ENCODE results near the gene UBE2V1. TPM values are rescaled to one million over a fixed set of nuclear protein-coding genes. Genes with fewer than 3 reads are reported as not detected.
A peak's percentile ranks its signal among the peaks of the same experiment; 100 is the strongest.

UBE2V1 gene
- total and polyA plus RNA-seq, 2 of the 13 experiments (the other 11 are each of a cell fraction or from before 2014, with no cell fraction given), result 81.3 to 132 TPM

DNA sequence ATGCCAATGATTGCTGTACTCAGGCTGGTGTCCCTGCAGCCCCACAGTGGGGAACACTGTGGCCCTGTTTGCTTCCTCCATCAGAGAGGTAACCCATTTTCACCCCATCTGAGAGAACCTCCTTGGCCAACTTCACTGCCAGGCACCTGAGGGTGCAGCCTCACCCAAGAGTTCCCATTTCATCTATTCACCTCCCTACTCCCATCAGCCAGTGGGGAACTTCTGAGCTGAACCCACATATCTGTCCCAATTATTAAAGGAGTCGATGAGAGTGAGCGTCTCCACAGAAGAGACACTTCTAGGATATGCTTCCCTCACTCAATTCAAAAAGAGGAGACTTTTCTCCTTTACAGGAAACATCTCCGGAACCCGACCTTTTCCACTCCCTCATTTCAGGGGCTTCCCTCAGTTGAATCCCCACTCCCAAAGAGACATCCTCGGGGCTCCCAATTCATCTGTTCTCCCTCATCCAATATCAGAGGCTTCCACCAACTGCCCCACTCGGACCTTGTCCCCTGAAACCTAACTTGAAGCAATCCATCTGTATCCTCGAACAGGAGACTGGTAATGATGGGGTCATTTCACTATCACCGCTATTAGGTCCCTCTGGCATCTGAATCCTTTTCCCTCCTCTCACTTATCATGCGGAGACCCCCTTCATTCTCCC, 988 bp downstream of the UBE2V1 start (continued):
- TF ChIP-seq, protein P1, sequence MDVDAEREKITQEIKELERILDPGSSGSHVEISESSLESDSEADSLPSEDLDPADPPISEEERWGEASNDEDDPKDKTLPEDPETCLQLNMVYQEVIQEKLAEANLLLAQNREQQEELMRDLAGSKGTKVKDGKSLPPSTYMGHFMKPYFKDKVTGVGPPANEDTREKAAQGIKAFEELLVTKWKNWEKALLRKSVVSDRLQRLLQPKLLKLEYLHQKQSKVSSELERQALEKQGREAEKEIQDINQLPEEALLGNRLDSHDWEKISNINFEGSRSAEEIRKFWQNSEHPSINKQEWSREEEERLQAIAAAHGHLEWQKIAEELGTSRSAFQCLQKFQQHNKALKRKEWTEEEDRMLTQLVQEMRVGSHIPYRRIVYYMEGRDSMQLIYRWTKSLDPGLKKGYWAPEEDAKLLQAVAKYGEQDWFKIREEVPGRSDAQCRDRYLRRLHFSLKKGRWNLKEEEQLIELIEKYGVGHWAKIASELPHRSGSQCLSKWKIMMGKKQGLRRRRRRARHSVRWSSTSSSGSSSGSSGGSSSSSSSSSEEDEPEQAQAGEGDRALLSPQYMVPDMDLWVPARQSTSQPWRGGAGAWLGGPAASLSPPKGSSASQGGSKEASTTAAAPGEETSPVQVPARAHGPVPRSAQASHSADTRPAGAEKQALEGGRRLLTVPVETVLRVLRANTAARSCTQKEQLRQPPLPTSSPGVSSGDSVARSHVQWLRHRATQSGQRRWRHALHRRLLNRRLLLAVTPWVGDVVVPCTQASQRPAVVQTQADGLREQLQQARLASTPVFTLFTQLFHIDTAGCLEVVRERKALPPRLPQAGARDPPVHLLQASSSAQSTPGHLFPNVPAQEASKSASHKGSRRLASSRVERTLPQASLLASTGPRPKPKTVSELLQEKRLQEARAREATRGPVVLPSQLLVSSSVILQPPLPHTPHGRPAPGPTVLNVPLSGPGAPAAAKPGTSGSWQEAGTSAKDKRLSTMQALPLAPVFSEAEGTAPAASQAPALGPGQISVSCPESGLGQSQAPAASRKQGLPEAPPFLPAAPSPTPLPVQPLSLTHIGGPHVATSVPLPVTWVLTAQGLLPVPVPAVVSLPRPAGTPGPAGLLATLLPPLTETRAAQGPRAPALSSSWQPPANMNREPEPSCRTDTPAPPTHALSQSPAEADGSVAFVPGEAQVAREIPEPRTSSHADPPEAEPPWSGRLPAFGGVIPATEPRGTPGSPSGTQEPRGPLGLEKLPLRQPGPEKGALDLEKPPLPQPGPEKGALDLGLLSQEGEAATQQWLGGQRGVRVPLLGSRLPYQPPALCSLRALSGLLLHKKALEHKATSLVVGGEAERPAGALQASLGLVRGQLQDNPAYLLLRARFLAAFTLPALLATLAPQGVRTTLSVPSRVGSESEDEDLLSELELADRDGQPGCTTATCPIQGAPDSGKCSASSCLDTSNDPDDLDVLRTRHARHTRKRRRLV (CRISPR knock-in tag; IDR thresholded peaks at IDR 0.05), result peak; percentile 11
- TF ChIP-seq, protein P2, sequence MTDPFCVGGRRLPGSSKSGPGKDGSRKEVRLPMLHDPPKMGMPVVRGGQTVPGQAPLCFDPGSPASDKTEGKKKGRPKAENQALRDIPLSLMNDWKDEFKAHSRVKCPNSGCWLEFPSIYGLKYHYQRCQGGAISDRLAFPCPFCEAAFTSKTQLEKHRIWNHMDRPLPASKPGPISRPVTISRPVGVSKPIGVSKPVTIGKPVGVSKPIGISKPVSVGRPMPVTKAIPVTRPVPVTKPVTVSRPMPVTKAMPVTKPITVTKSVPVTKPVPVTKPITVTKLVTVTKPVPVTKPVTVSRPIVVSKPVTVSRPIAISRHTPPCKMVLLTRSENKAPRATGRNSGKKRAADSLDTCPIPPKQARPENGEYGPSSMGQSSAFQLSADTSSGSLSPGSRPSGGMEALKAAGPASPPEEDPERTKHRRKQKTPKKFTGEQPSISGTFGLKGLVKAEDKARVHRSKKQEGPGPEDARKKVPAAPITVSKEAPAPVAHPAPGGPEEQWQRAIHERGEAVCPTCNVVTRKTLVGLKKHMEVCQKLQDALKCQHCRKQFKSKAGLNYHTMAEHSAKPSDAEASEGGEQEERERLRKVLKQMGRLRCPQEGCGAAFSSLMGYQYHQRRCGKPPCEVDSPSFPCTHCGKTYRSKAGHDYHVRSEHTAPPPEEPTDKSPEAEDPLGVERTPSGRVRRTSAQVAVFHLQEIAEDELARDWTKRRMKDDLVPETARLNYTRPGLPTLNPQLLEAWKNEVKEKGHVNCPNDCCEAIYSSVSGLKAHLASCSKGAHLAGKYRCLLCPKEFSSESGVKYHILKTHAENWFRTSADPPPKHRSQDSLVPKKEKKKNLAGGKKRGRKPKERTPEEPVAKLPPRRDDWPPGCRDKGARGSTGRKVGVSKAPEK (CRISPR knock-in tag; IDR thresholded peaks at IDR 0.05; ENCODE audit: borderline replicate concordance), result 0 out of 2 replicates have a peak, but pooled peaks have one; percentile 64
- TF ChIP-seq, protein P3, sequence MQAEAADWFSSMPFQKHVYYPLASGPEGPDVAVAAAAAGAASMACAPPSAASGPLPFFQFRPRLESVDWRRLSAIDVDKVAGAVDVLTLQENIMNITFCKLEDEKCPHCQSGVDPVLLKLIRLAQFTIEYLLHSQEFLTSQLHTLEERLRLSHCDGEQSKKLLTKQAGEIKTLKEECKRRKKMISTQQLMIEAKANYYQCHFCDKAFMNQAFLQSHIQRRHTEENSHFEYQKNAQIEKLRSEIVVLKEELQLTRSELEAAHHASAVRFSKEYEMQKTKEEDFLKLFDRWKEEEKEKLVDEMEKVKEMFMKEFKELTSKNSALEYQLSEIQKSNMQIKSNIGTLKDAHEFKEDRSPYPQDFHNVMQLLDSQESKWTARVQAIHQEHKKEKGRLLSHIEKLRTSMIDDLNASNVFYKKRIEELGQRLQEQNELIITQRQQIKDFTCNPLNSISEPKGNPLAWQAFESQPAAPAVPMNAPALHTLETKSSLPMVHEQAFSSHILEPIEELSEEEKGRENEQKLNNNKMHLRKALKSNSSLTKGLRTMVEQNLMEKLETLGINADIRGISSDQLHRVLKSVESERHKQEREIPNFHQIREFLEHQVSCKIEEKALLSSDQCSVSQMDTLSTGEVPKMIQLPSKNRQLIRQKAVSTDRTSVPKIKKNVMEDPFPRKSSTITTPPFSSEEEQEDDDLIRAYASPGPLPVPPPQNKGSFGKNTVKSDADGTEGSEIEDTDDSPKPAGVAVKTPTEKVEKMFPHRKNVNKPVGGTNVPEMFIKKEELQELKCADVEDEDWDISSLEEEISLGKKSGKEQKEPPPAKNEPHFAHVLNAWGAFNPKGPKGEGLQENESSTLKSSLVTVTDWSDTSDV (CRISPR knock-in tag; IDR thresholded peaks at IDR 0.05), result no peak
- TF ChIP-seq, protein P4, sequence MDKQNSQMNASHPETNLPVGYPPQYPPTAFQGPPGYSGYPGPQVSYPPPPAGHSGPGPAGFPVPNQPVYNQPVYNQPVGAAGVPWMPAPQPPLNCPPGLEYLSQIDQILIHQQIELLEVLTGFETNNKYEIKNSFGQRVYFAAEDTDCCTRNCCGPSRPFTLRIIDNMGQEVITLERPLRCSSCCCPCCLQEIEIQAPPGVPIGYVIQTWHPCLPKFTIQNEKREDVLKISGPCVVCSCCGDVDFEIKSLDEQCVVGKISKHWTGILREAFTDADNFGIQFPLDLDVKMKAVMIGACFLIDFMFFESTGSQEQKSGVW (CRISPR knock-in tag; IDR thresholded peaks at IDR 0.05; ENCODE audit: borderline replicate concordance), result no peak
- TF ChIP-seq, protein P5, sequence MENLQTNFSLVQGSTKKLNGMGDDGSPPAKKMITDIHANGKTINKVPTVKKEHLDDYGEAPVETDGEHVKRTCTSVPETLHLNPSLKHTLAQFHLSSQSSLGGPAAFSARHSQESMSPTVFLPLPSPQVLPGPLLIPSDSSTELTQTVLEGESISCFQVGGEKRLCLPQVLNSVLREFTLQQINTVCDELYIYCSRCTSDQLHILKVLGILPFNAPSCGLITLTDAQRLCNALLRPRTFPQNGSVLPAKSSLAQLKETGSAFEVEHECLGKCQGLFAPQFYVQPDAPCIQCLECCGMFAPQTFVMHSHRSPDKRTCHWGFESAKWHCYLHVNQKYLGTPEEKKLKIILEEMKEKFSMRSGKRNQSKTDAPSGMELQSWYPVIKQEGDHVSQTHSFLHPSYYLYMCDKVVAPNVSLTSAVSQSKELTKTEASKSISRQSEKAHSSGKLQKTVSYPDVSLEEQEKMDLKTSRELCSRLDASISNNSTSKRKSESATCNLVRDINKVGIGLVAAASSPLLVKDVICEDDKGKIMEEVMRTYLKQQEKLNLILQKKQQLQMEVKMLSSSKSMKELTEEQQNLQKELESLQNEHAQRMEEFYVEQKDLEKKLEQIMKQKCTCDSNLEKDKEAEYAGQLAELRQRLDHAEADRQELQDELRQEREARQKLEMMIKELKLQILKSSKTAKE (CRISPR knock-in tag; IDR thresholded peaks at IDR 0.05; ENCODE audit: borderline replicate concordance), result no peak
- TF ChIP-seq FOXC1 (CRISPR knock-in tag; IDR thresholded peaks at IDR 0.05; ENCODE audit: borderline replicate concordance), result no peak
- no peak for TF ChIP-seq BRCA1 (CRISPR knock-in tag; IDR thresholded peaks at IDR 0.05)
- TF ChIP-seq ZNF124 (CRISPR knock-in tag; IDR thresholded peaks at IDR 0.05), result 0 out of 2 replicates have a peak, but pooled peaks have one; percentile 3
- peak; percentile 44; the same call in 1 of the 2 replicates for TF ChIP-seq HNF4A (CRISPR knock-in tag; IDR thresholded peaks at IDR 0.05)
- TF ChIP-seq ERF (CRISPR knock-in tag; IDR thresholded peaks at IDR 0.05), result peak; percentile 31; the same call in 1 of the 2 replicates
- TF ChIP-seq FOSL2 (CRISPR knock-in tag; IDR thresholded peaks at IDR 0.05), result 0 out of 2 replicates have a peak, but pooled peaks have one; percentile 6
- TF ChIP-seq SNAPC2 (CRISPR knock-in tag; IDR thresholded peaks at IDR 0.05), result 0 out of 2 replicates have a peak, but pooled peaks have one; percentile 6
- TF ChIP-seq PHF21A (CRISPR knock-in tag; IDR thresholded peaks at IDR 0.05), result no peak
- TF ChIP-seq TOPORS (CRISPR knock-in tag; IDR thresholded peaks at IDR 0.05), result no peak
- 0 out of 2 replicates have a peak, but pooled peaks have one; percentile 5 for TF ChIP-seq ZNF790 (CRISPR knock-in tag; IDR thresholded peaks at IDR 0.05; ENCODE audit: borderline replicate concordance)
